ENCODE measurements around the gene TRMT61A.

Gene TRMT61A

DNA sequence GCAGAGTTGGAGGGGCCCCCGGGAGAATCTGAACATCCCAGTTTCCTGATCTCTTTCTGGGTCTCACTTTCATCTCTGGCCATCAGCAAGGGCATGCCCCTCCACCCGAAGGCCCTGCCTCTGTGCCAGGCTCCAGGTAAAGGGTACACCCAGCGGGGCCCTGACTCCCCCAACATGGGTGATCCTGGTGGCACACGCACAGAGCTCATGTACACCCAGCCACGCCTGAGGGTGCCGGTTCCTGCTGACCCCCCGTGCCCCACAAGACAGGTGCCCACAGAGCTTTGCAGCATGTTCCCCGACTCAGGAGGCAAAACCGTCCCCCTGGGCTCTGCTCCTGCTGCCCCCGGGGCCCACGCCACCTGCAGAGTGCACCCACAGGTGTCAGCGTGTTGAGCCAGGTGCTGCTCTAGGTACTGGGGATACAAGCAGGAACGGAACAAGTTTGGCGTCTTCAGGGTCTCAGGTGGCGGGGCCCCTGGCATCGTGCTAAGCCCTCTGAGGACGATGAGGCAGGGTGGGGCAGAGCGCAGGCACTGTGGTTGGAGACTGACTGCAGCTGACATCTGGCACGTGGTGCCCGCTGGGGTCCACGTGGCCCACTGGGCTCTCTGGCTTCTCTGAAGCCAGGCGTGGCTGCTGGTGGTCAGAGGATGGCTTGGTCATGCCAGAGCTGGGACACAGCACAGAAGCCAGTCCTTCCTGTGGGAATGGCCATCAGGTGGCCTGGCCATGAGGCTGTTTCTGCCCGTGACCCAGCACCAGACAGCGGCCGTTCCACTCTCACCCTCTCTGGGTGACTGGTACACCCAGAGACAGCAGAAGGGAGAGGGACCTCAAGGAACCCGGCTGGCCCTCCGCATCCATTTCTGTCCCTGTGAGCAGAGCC, 19.7 kb downstream of the TRMT61A start:
- DNase-seq = no peak

DNA sequence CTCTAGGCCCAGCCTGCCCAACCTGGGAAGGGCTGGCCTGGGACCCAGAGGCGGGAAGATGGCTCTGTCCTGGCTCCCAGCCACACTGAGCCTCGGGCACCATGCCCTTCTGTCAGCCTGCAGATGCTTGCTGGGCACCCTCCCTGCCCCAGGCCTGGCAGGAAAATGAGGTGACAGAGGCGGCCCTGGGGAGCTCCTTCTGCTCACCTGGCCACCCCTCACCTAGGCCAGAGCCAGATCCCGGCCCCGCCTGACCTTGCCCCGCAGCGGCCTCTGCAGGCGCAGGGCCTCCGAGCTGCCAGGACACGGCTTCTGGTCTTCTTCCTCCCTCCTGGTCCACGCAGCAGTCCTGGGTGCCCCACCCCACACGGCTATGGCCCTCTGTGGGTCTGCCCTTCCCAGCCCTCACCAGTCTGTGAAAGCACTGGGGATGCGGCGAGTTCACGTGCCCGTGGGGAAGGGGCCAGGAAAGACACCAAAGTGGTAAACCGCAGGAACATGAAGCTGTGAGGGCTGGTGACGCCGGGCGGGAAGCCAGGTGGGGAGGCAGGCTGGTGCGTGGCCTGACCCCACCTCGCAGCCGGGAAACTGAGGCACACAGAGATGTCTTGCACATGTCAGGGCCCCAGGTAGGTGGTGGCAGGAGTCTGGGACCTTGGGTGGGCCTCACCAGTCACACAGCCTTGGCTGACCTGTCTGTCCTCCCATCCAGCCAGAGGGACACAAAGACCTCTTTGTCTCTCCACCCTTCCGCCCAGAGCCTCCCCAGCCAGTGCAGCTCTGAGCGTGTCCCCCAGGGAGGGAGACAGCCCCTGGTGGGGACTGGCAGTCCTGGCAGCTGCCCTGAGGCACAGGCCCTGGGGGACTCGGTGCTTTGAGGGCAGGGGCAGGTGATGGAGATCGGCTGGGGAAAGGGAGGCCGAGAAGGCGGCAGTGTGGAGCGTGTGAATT, 20.6 kb downstream of the TRMT61A start:
- no peak for DNase-seq

DNA sequence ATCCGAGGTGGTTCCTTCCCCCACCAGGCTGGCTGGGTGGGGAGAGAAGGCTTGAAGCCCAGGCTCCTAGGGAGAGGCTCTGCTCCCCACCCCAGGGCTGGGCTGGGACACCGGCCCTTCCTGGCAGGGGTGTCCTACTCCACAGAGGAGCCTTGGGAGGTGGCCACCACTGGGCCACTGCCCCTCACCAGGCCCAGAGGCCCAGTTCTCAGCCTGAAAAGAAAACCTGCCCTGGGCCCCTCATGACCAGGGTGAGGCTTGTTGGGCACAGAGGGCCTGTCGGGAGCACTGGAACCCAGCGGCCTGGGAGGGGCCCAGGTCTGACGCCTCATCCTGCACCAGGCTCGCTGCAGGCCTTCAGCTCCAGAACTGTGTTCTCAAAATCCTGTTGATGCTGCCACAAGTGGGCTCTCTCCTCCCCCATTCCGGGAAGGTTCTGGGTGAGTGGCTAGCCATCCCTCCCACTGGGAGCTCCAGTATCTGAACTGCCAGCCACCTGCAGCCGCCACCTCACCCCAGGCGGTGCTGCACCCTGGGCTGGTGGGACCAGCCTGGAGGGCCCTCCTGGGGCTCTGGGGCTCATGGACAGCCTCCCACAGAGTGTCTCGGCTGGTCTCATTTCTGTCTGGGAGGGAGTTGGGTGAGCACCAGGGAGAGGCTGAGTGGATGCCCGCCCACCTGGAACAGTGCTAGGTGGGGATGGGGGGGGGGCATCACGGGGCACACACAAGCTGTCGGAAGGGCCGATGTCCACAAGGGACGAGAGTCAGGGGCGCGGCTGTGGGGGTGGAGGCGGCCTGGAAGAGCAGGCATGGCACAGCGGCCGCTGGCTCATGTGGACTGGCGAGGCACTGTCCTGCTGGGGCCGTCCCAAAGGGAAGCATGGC, 21.7 kb downstream of the TRMT61A start:
- no peak for DNase-seq

DNA sequence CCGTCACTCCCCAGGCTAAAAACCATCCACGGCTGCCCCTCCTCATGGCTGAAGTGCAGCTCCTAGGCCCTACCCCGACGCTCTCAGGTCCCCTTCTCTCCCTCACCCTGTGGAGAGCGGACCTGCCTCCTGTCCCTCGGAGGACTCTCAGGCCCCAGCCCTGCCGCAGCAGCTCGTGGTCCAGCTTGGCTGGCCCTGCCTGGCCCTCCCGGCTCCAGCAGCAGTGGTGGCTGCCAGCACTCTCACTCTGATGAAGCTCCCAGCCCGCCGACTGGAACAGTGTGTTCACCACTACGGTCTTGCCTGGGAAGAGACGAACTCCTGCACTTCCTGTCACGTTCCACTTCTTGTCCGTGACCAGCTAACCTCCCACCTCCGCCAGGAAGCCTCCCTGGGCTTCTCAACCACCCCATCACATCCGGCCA, 22.4 kb downstream of the TRMT61A start:
- DNase-seq = no peak

DNA sequence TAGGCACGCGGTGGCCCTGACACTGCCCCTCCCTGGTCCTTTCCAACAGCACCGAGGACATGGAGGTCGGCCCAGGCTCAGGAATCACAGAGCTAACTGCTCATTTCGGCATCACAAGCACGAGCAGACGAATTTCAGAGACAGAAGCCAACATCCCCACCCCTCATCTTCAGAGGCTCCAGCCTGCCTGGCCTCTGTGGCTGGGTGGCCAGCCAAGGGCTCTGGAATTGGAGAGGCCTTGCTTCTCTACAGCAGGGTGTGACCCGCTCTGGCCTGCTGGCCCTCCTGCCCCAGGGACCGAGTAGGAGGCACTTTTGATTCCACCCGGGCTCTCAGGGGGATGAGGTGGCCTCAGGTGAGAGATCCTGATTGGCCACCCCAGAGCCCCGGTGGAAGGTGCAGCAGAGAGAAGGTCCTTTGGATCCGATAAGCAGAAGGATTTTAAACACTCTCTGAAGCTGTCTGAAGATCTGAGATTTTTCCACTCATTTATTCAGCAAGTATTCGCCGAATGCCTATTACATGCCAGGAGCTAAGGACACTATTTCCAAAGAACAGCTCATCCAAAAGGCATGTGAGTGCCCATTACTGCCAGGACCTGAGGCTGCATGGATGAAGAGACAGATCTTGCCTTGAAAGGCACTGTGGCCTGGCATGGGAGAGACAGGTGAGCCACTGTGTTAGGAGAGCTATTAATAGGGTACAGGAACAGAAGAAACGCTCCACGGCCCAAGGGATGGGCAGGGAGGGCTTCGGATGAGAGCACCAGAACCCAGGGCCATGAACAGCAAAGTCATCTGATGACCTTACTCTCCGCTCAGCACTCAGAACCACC, 23.2 kb downstream of the TRMT61A start:
- DNase-seq = no peak

DNA sequence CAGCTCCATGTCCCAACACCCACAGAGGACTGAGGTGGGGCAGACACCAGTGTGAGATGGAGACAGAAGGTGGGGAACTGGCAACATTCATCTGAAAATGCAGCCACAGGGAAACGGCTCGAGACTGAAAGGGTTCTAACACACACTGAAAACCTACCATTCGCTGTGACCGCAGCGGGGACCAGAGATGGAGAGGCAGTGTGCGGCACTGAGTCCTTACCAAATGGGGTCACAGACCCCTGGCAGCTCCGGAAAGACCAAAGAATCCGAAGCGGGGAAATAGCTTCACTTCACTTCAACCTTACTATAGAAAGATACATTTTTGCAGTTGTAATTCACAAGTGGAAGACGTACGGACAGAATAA, 23.8 kb downstream of the TRMT61A start:
- DNase-seq = no peak

DNA sequence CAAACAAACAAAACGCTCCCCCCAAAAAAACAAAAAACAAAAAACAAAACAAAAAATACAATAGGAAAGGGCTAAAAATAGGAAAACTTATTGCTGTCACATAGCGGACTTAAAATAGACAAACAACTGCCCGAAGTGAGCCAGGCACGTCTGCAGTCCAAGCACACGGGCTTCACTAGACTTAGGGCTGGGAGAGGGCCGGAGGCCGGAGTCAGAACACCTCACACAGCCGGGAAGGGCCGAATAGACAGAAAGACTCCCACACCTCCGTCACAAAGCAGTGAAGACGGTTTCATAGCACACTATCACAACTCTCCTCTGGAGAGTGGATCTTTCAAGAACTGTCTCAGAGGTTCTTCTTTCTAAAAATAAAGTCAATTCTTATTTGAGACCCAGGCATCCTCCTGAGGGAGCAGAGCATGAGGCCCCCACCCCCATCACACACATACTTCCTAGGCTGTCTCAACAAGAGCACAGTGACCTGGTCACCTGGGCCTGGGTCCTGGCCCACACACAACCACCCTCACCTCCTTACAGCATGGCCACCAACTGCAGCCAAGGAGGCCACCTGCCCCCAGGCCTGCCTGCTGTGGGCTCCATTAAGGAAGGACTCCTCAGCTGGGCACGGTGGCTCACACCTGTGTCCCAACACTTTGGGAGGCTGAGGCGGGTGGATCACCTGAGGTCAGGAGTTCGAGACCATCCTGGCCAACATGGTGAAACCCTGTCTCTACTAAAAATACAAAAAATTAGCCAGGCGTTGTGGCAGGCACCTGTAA, 26.8 kb downstream of the TRMT61A start:
- DNase-seq = no peak

DNA sequence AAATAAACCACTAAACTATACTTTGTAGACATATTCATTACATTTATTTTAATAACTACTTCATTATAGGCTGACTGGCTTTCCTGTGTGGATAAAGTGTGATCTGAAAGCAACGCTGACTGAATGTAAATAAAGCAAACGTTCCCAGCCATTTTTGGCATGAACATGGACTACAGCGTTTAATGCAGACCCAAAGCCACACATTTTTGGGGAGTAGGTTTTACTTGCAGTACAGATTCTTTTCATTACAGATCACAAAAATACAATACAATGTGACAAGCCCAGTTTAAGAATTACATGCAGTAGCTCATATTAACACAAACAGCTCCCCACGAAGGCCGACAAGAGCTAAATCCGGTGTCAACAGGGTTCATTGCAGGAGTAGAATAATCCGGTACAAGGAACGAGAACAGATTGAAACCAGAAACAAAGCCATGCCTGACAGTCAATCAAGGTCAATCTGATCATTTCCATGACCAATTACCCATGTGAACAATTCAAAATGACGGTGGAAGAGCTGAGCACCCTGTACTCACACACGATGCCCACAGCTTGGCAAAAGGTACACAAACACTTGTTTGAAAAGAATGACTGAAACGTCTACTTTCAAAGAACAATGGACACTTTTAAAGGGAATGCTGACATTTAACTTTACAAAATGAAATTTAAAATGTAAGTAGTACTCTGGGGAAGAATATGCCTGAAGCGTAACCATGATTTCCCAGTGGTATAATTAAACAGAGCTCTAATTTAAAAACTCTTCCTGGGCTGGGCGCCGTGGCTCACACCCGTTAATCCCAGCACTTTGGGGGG, 28.2 kb downstream of the TRMT61A start:
- DNase-seq = no peak

DNA sequence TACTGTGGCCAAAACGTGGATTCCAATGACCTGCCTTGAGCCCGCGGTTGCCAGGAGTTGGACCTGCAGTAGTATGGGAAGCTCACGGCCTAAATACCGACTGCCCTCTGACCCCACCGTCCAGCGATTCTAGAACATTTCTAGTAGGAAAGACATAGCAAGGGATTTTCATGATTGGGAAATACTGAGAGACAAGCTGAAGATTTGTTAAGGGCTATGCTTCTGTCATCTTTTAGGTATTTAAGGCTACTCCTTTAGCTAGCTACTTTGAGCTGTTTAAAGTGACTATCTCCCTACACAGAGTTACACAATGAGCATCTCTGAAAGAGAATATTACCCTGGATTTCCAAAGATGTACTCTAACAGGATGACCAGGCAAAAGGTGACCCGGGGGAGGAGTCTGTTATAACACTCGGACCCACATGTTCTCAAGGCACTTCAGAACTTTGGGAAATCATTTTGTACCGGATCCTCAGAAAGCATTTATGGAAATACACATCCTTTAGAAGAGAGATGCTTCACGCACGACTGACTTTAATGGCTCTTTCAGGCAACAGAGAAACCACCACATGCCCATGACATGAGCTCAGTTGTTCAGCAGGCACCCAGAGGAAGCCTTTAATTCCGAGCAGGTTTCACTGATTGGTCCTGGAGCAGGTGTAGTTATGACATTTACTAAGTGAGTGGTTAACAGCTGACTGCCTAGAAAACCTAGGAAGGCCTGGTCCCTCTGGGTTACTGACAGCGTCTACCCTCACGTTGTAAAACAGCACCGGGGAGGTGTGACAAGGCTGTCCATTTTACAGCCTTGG, 29.3 kb downstream of the TRMT61A start:
- no peak for DNase-seq

DNA sequence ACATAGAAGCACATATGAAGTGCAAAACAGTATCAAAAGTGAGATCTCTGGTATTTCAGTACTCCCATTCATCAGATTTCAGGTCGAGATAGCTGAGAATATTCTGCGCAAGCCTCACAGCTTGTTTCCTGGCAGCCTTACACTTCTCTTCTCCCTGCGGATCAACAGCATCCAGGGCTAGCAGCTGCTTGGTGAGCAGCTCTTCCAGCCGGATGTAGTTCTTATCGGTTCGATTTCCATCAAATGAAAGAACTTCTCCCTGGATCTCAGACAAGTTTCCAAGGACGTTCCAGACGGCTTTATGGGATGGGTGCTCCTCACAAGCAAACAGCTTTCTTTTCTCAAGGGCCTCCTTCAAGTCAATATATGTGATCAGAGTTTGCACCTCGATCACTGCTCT, 30.8 kb downstream of the TRMT61A start:
- no peak for DNase-seq

DNA sequence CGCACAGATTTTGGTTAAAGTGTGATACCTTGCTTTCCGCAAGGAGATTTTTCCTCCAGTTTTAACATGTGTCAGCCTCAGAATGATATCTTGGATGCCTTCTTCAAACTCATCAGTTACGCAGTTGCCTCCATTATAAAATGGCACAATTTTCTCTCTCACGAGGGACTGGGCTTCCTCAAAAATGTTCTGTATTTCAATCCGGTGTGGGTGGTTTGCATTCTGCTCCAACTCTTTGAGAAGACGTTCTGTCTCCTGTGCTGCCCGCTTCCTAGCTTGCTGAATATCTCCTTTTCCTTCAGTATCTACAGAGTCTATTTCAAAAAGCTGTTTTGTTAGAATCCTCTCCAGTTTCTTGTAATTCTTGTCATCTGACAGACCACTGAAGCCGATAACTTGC, 31.7 kb downstream of the TRMT61A start:
- DNase-seq = no peak

DNA sequence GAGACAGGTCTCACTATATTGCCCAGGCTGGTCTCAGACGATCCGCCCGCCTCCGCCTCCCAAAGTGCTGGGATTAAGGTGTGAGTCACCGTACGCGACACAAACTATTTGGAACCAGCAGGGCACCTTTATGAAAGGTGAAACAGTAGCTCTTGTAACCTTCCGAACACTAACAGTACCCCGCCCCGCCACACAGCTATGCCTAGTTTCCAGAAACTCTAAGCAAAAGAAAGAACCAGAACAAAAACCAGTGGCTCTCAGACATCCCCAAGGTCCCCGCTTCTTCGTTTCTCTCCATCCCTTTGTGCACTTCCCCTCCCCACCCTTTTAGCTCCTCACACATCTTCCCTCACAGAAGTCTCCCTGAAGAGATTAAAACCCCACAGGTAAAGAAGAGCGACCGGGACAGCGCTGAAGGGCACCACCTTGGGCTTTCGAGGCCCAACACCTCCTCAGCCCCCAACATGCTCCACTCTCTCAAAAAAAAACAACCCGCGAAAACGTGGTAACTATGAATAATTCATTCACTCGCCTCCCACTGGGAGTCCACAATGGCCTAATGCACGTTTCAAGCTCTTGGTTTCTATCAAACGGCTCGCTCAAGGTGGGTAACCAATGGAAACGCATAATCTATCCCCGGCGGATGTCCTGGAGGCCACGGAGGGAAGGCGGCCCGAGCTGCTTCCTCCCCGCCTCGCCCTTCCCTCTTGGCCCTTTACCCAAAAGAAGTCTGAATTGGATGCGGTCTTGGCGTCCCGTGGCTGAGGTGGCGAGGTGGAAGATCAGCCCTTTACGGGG, 32.6 kb downstream of the TRMT61A start:
- peak; percentile 52 to 63 for DNase-seq

DNA sequence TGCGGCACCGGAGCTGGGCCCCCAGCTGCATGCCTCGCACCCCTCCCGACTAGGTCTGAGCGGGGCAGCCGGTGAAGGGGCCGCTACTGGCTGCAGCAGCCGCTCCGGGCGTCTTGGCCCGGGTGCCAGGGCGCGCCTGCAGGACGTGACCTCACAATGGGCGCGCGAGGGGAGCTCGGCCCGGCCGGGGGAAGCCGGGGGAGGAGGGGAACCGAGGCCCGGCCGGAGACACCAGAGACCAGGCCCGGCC, 33.1 kb downstream of the TRMT61A start:
- no peak for DNase-seq

DNA sequence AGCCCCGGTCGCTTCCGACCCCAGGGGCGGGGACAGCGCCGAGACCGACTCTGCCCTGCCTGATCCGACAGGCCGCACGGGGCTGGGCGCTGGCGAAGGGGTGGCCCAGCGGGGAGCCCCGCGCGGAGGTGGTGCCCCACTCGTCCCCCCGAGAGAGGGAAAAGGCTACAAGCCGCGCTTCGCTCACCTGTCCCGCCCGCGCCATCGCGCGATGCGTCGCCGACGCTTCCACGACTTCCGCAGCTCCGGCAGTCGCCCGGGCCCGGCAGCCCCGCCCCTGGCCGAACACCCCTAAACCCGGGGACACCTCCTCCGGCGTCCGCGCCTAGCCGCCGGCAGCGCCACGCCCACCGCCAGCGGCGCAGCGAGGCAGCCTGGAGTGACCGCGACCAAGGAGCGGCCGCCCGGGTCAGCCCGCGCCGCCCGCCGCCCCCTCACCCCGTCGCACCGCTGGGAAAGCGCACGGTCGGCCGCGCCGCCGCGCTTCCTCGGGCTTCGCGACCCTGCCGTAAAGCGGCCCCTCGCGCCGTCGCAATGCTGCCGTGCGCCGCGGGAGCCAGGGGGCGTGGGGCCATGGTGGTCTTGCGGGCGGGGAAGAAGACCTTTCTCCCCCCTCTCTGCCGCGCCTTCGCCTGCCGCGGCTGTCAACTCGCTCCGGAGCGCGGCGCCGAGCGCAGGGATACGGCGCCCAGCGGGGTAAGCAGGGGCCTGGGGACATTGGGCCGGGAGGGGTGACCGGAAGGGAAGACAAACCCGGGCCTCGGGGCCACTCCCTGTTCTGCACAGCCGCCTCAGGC, 33.6 kb downstream of the TRMT61A start, which contains the start of the genes BAG5 and COA8:
TSS of gene BAG5 (minus strand) at position 229 of the 797 bp plus-strand sequence. CDS start 1,493 bp downstream, outside the sequence.
TSS of gene COA8 (plus strand) at position 532 of the 797 bp plus-strand sequence. CDS start at position 574, 42 bp downstream.
- peak; percentile 86 to 87 for DNase-seq

DNA sequence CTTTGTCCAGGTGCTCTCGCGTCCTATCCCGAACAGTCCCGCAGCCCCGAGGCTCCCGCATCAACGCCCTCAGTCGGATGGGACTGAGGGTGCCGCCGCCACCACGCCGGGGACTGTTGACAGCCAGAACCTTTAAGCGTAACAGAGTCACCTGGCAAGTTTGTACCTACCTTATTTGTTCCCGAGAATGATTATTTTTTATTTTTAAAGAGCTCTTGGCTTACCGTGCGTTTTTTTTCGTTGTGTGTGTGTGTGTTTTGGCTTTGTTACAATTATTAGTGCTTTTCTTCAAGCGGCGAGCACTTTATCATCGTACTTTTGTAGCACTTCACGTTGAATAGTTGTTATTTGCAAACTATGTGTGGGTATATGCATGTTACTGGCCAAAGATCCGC, 34.2 kb downstream of the TRMT61A start:
- no peak for DNase-seq

DNA sequence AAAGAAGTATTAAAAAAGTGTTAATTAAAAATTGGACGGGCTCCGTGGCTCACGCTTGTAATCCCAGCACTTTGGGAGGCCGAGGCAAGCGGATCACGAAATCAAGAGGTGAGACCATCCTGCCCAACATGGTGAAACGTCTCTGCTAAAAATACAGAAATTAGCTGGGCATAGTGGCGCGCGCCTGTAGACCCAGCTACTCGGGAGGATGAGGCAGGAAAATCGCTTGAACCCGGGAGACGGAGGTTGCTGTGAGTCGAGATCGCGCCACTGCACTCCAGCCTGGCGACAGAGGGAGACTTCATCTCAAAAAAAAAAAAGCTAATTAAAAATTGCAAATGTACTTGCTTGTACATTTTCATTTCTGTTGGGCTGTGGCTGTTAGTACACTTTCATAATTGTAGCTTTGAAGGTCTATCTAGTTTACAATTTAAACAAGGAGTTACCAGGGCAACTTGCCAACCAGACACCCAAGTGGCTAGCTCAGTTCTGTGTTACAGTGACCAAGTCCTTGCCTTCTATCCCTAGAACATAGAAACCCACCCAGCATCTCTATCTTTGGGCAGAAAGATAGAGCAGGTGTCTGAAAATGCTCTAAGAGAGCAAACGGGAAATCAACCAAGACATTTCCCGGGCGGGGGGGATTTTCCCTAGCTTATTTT, 35.0 kb downstream of the TRMT61A start:
- DNase-seq = no peak

DNA sequence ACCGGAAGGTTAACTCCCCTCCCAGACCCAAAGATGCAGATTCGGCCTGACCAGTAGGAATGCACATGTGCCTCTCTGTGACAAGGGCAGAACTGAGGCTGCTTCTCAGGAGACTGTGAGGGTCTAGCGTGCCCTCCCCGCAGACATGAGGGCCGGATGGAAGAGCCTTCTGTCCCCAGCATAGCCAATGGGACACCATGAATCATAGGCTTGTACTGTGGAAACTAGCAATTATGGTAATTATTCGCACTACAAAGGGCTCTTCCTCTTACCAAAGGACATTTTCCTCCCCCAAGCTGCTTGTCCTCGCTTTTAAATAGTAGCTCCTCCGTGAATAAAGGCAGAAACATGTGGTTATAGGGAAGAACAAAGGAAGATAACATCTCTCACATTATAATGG, 40.0 kb downstream of the TRMT61A start:
- DNase-seq = no peak

Data from activated CD4-positive, alpha-beta T cell treated with anti-CD3 and anti-CD28 coated beads, Interleukin-2, amount 50 U/mL, for 48 hours (primary cell).